Sigmoid colon (tissue), 7 donors: ENCODE measurements around the gene IGFL4. TPM values are rescaled to one million over a fixed set of nuclear protein-coding genes. Genes with fewer than 3 reads are reported as not detected.

Experiments
- DNase-seq: peaks from one replicate; pipeline ENCODE4 v3.0.0-alpha.2; 2019
- H3K27ac ChIP-seq, 4 donors: fragments of 200-600 bp; sonication (generic); one replicate each; pipeline ENCODE4 v1.5.1; 2016 to 2019; ENCODE audit warnings: mild to moderate bottlenecking in 1 of 4
- H3K27me3 ChIP-seq, 3 donors: fragments of 200-600 bp; sonication (generic); one replicate each; pipeline ENCODE4 v1.5.1; 2019; ENCODE audit warnings: mild to moderate bottlenecking in 1 of 3
- H3K36me3 ChIP-seq, 4 donors: fragments of 200-600 bp; sonication (generic); one replicate each; pipeline ENCODE4 v1.5.1; 2016 to 2019
- H3K4me1 ChIP-seq, 4 donors: fragments of 200-600 bp; sonication (generic); one replicate each; pipeline ENCODE4 v1.5.1; 2017 to 2019
- H3K4me3 ChIP-seq, 4 donors: fragments of 200-600 bp; sonication (generic); one replicate each; pipeline ENCODE4 v1.5.1; 2017 to 2019; ENCODE audit warnings: mild to moderate bottlenecking in 2 of 4, moderate library complexity in 1 of 4
- H3K9me3 ChIP-seq, 4 donors: fragments of 200-600 bp in 3 of 4; sonication (generic) in 3 of 4; one replicate each; pipeline versions ENCODE4 v1.5.1 to v1.6.1; 2013 to 2019
- EP300 ChIP-seq, 4 donors: sonication (generic); formaldehyde crosslinking; IDR thresholded peaks; one replicate each; pipeline ENCODE4 v1.6.1; 2017; ENCODE audit warnings: antibody characterized with exemption in 4 of 4
- POLR2A ChIP-seq, 2 donors: fragments of 450-650 bp; IDR thresholded peaks; one replicate each; pipeline ENCODE4 v1.6.1; 2016; ENCODE audit warnings: antibody characterized with exemption in 2 of 2, mild to moderate bottlenecking in 2 of 2, moderate library complexity in 2 of 2
- POLR2AphosphoS5 ChIP-seq, 4 donors: sonication (generic); formaldehyde crosslinking; IDR thresholded peaks; one replicate each; pipeline ENCODE4 v1.6.1; 2017; ENCODE audit warnings: antibody characterized with exemption in 4 of 4
- WGBS, 2 donors: extraction: QIAGEN DNeasy Blood & Tissue Kit; methylation state at CpG; one replicate each; pipeline ENCODE4 v1.1.7; 2013; 5-methylcytosine and 5-hydroxymethylcytosine counted together
- intact Hi-C: fragments of 100-400 bp; cut with DNase I; formaldehyde crosslinking; loops from one replicate; pipeline ENCODE4 v1.15.1; 2023
- polyA plus RNA-seq, 3 donors: library from polyadenylated mRNA; stranded (reverse); fragments of 200-250 nt; gene quantifications; one replicate each; pipeline ENCODE4 v1.2.3, GENCODE V29; 2013
- total RNA-seq, 4 donors: library from RNA; depleted of rRNA; stranded (reverse); fragments of >200 nt; gene quantifications; one replicate each; pipeline ENCODE4 v1.1.0, GENCODE V29; 2016
- TF ChIP-seq, protein P1 (sequence below), 4 experiments: fragments of 450-650 bp in 3 of 4; fragments of 200-600 bp in 1 of 4; IDR thresholded peaks; one replicate each; pipeline ENCODE4 v1.5.1; 2016 to 2019; ENCODE audit warnings: antibody characterized with exemption in 4 of 4, mild to moderate bottlenecking in 3 of 4, moderate library complexity in 2 of 4
- donor health status: healthy with polysubstance abuse.
- donor health status: Bipolar disorder and iron deficiency.
- donor health status: healthy.

Gene IGFL4
- total and polyA plus RNA-seq, 7 donors: not detected

DNA sequence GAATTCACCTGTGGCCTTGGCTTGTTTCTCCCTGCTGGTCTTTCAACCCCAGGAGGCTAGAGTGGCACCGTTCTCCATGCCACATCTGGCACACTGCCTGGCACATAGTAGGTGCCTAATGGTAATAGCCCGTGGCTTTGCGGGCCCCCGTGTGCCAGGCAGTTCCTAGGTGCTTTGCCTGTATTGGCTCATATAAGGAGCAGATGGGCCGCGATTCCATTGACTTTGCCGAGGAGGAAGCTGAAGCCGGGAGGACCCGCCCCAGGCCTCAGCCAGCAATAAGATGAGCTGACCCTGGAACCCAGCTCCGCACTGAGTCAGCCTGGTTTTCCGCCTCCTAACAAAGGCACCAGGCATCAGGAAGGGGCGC is 18.8 kb downstream of the IGFL4 start:
- Histone ChIP-seq H3K9me3 (no peaks in the 10 kb centered on the region), H3K4me3 (no peak overlapping the region), H3K27ac (no peak overlapping the region), H3K4me1 (peaks cover 0 to 2% (median 0%) of the 10 kb centered on the region in 4 donors), H3K36me3 (no peaks in the 10 kb centered on the region), H3K27me3 (peaks cover 11 to 50% (median 35%) of the 10 kb centered on the region in 3 donors)
- TF ChIP-seq POLR2A (IDR thresholded peaks at IDR 0.05) (no peak), POLR2AphosphoS5 (IDR thresholded peaks at IDR 0.05) (no peak), EP300 (IDR thresholded peaks at IDR 0.05) (no peak)
- TF ChIP-seq, protein P1, sequence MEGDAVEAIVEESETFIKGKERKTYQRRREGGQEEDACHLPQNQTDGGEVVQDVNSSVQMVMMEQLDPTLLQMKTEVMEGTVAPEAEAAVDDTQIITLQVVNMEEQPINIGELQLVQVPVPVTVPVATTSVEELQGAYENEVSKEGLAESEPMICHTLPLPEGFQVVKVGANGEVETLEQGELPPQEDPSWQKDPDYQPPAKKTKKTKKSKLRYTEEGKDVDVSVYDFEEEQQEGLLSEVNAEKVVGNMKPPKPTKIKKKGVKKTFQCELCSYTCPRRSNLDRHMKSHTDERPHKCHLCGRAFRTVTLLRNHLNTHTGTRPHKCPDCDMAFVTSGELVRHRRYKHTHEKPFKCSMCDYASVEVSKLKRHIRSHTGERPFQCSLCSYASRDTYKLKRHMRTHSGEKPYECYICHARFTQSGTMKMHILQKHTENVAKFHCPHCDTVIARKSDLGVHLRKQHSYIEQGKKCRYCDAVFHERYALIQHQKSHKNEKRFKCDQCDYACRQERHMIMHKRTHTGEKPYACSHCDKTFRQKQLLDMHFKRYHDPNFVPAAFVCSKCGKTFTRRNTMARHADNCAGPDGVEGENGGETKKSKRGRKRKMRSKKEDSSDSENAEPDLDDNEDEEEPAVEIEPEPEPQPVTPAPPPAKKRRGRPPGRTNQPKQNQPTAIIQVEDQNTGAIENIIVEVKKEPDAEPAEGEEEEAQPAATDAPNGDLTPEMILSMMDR (IDR thresholded peaks at IDR 0.05): no peak
- intact Hi-C loops: no loop called here
- 13 to 52% methylated on average over 12 of the region's 12 CpGs for WGBS, 2 donors
- no peak for DNase-seq

DNA sequence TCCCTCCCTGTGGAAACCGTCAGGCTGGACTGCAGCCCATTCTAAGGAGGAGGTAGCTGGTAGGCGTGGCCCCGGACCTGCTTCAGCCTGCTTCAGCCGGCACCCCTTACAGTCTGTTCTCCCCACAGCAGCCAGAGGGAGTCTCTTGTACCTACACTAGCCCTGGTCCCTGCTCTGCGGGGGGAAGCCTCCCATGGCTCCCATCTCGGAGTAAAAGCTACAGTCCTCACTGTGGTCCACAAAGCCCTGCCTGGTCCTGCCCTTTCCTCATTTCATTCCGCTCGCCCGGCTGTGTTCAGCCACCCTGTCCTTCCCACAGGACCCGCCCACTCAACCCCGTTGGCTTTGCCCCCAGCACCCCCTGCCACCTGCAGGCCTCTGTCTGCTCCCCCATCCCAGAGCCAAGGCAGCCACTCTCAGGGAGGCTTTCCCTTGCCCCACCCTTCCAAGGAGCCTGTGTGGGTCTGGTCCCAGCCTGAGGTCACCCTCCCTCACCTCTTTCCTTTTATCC is 19.2 kb downstream of the IGFL4 start:
- WGBS, 2 donors: 16 to 62% methylated on average over 11 of the region's 11 CpGs
- no peaks in the 10 kb centered on the region for H3K9me3 ChIP-seq
- TF ChIP-seq EP300 (IDR thresholded peaks at IDR 0.05): no peak
- TF ChIP-seq, protein P1 (IDR thresholded peaks at IDR 0.05): no peak
- no peak for TF ChIP-seq POLR2AphosphoS5 (IDR thresholded peaks at IDR 0.05)
- TF ChIP-seq POLR2A (IDR thresholded peaks at IDR 0.05): no peak

DNA sequence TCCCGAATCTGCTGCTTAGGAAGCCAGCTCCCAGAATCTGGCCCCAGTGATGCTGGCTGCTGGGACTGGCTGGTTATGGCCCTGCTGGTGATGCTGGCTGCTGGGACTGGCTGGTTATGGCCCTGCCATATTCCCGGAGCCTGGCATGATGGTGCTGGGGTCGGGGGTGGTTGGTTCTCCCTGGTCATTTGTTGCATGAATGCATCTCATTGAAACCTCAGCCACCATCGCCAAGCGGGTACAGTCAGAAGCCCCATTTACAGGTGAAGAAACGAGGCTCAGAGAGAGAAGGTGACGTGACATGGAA is 20.0 kb downstream of the IGFL4 start:
- WGBS, 2 donors: 85 to 91% methylated on average over 7 of the region's 7 CpGs
- peaks cover 0 to 12% (median 8%) of the 10 kb centered on the region in 4 donors for H3K4me1 ChIP-seq
- intact Hi-C loops: no loop called here
- no peaks in the 10 kb centered on the region for H3K9me3 ChIP-seq
- H3K27ac ChIP-seq: no peak overlapping the region
- H3K4me3 ChIP-seq: no peak overlapping the region
- DNase-seq: no peak
- no peaks in the 10 kb centered on the region for H3K36me3 ChIP-seq
- TF ChIP-seq, protein P1 (IDR thresholded peaks at IDR 0.05): no peak
- no peak for TF ChIP-seq POLR2AphosphoS5 (IDR thresholded peaks at IDR 0.05)
- TF ChIP-seq POLR2A (IDR thresholded peaks at IDR 0.05): no peak
- TF ChIP-seq EP300 (IDR thresholded peaks at IDR 0.05): no peak
- H3K27me3 ChIP-seq: peaks cover 17 to 47% (median 36%) of the 10 kb centered on the region in 3 donors

More for the DNA sequence above, 19.2 kb downstream of the IGFL4 start:
- H3K27me3 ChIP-seq: peaks cover 11 to 47% (median 35%) of the 10 kb centered on the region in 3 donors
- peaks cover 0 to 4% (median under 1%) of the 10 kb centered on the region in 4 donors for H3K4me1 ChIP-seq
- no peaks in the 10 kb centered on the region for H3K36me3 ChIP-seq
- DNase-seq: peak; percentile 42
- intact Hi-C loops: no loop called here
- no peak overlapping the region for H3K4me3 ChIP-seq
- H3K27ac ChIP-seq: no peak overlapping the region

DNA sequence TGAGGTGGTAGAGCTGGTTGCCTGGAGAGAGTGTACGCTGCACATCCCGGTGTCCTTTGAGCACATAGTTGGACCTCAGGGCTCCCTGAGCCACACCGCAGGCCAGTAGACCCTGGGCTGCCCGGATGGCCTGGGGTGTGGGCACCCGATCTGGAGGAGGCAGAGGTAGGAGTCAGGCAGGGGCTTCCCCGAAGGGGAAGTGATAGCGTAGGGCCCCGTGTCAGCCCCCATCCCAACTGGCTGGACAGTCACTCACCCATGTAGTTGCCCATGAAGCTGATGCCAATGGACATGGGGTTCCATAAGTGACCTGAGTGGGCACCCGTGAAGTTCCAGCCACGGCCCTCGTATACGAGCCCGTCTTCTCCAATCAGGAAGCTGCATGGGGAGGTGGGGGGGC is 21.5 kb downstream of the IGFL4 start:
- no peak for TF ChIP-seq POLR2A (IDR thresholded peaks at IDR 0.05)
- no peak for TF ChIP-seq POLR2AphosphoS5 (IDR thresholded peaks at IDR 0.05)
- TF ChIP-seq, protein P1 (IDR thresholded peaks at IDR 0.05): no peak
- no peak for TF ChIP-seq EP300 (IDR thresholded peaks at IDR 0.05)

More for the DNA sequence above, 21.5 kb downstream of the IGFL4 start:
- Histone ChIP-seq H3K9me3 (no peaks in the 10 kb centered on the region), H3K27me3 (peaks cover 32 to 47% (median 38%) of the 10 kb centered on the region in 3 donors), H3K4me3 (no peak overlapping the region), H3K36me3 (no peaks in the 10 kb centered on the region), H3K27ac (no peak overlapping the region), H3K4me1 (peaks cover 0 to 26% (median 22%) of the 10 kb centered on the region in 4 donors)
- DNase-seq: peak; percentile 52
- intact Hi-C loops: loop anchor here (5.0 kb wide), 1 partner anchor 157 kb away; the partner anchor contains the start of genes FOXA3 and SYMPK
- 92 to 93% methylated on average over 13 of the region's 13 CpGs for WGBS, 2 donors
